ENCODE measurements around the gene SLC18A2.
"Not testable (repeated sequence)": the region's sequence is repeated elsewhere in the genome, so short reads cannot be mapped to it uniquely, and the experiment has no call there.

SLC18A2 gene

DNA sequence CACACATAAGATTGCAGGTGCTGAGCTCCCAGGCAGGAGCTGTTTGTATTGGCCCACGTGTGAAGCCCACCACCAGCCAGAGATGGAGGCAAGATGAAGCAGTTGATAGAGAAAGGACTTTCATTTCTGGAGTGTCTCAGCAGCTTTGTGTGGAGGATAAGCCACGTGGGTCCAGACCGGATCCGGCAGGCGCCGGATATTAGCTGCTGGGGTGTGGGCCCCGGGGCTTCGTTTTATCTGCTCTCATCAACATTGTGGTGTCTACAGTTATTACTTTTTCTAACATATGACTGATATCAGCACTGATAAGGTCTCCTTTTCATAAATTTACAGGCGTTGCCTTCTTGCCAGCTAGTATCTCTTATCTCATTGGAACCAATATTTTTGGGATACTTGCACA, 25.5 kb downstream of the SLC18A2 start:
- no peak for DNase-seq

DNA sequence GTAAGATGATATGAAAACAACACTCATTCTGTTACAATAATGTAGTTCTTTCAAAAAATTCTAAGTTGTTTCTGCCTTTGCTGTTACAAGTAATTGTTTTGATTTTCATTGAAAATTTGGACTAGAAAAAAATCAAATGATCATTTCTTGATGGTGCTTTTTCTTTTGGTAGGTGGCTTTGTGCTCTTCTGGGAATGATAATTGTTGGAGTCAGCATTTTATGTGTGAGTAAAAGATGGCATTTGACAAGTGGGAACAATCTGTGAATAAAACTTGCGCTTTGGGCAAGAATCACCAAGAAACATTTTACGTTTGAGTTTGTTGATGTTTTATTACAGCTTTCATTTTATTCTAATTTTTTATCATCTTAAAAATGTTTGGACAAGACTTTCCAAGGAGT, 25.9 kb downstream of the SLC18A2 start:
- DNase-seq, result no peak

DNA sequence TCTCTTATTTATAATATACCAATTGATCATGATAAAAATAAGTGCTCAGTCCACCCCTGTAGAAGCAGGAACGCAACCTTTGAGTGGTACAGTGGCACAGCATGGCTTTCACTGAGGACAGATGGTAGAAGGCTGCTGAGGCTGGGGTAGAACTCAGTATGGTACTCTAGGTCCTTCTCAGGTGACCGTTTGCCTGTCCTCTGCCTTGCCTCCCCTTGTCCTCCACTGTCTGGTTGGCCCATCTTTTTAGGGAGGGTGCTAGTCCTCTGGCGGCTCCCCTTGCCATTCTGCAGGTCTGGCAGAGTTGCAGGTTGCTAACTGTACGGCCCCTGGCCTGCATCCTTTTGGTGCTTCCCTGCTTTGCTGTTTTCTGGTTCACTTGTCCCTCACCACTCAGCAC, 27.3 kb downstream of the SLC18A2 start:
- DNase-seq, result no peak

DNA sequence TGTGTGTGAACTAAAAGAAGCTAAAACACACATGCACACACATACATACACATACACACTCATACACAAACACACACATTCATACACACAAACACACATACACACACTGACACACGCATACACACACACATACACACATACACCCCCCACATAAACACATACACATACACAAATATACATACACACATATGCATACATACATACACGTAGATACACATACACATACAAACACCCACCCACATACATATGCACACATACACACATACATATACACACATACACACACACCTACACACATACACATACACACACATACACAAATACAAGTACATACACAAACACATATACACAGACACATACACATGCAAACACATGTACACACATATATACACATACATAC, 28.0 kb downstream of the SLC18A2 start:
- DNase-seq, result no peak

DNA sequence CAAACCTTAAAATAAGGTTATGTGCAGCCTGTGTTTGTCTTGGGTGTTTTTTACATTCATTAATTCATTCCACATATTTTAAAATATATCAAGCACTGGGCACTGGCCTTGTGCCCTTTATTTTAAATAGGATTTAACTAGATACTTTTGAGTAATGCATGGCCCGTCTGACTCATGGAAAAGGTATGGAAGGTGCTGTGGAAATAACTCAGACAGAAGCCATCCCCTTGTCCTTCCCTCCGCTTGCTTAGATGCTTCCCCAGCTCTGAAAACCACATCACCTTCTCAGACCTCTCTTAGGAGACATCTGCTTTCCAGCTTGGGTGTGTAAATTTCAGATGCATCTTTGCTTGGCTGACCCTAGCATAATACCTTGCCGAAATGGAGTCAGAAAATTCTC, 30.5 kb downstream of the SLC18A2 start:
- DNase-seq, result no peak

DNA sequence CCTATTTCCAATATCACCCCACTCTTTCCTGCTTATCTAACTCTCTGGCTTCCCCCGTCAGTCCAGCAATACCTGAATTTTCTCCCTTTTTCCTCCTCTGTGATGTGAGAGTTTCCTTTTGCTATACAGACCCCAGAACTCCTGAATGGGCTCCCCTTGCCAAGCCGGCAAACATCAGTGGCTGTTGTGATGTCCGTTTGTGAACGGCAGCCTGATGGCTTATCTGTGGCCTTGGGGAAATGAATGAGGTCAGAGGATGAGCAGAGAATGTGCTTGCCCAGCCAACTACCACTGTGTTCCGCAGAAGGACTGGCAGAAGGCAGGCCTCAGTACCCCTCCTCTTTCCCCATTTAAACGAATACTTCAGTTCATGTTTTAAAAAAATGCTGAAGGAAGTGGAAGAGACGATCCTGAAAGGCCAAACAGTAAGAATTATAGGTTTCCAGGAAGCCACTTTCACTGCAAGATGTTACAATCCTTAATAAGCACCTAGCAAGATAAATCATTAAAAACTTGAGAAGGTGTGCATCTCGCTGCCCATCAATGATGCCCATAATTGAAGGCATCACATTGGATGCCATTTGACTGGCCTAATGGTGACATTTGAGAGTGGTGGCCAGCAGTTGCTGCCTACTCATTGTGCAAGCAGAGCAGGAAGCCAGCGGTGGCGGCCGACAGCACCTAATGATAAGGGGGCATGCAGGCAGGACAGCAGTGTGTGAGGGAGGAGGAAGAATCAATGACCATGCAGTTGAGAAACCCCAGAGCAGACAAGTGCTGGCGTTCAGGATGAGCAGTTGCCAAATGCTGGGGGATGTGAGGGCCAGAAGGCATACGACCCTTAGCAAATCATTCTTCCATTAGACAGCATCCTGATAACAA, 31.5 kb downstream of the SLC18A2 start:
- no peak for DNase-seq

DNA sequence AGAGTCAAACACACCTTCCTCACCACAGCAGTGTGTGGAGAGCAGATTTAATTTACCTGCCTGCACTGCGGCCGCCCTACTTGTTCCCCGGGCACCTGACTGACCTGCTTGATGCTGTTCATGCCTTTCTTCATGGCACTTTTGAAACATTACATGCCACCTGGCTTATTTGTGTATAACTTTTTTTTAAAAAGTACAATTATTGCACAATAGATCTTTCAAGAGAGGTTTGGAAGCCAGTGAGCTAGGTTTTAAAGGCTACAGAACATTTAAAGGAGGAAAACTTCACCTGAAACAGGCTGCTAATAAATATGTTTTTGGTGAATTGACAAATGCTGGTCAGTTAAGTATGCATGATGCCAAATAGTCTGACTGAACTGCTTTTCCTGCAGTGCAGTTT, 33.1 kb downstream of the SLC18A2 start:
- no peak for DNase-seq

DNA sequence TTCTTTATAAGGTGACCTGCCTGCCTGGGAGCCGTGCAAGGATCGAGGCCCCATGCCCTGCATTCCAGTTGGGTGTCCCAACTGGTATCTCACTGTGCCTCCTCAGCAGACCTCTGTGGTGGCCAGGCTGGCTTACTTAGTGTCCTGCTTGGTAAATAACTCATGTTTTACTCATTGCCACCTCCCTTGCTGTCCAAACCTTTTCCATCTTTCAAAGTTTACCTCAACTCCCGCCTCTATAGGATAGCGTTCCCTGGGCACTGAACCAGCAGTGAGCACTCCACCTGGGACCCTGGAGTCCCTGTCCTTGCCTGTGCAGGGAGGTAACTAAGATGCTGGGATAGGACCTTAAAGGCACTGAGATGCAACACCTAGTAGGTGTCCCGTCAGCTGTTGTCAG, 33.6 kb downstream of the SLC18A2 start:
- no peak for DNase-seq

DNA sequence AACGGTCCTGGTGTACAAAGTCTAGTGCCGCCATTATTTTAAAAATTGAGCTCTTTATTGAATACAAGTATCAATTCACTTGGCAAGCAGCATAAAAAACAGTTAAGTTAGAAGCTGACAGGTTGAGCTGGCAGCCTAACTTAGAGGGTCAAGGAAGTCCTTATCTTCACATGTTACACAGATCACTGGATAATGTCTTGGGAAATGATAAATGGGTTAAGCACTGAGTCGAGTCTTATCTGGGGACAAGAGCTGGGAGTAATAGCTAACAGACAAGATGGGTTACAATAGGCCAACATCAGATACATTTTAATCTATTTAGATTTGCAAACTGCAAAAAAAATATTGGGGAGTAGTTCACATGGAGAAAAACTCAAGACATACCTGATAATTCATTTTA, 34.2 kb downstream of the SLC18A2 start:
- DNase-seq, result no peak

DNA sequence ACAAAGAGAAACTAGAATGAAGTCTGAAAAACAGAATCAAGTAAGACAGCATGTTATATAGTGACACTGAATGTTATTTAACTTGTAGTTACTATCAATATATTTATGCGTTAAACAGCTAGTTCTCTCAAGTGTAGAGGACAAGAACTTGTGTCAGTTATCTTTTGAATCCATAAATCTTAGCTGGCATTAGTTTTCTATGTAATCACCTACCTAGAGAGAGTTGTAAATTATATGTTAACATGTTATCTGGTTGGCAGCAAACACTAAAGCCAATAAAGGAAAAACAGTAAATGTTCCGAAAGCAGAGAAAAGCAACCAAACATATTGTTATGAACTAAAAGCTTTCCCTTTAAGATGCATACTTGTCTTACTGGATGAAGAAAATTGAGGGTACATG, 36.8 kb downstream of the SLC18A2 start:
- no peak for DNase-seq

DNA sequence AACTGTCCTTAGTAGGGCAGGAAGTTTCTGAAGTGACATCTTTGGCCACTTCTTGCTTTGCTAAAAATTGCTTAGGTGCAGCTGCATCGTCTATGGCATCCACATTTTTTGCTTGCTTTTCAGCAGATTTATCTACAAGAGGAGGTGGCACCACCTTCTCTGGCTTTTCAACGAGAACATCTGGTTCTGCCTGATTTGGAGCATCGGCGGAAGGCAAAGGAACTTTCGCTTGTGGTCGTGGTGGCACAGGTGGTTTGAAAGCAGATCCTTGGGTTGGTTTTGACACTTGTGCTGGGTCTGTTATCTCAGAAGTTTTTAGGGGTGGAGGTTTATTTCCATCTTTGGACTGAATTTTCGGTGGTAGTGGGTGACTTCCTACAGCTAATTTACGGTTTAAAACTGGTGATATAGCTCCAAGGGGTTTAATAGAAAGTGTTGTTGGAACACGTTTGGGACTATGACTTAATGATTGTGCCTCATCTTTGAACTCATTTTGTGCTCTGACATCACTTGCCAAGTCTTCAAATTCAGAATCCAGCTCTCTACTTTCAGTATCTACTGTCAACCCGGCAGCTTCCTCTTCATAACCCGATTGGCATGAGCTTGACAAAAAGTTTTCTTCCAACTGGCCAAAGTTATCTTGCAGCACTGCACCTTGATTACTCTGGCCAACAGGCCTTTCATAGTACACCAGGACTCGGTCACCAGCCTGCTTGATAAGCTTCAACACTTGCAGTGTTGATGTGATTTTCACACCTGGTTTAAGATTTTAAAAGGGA, 44.0 kb downstream of the SLC18A2 start:
- no peak for DNase-seq

DNA sequence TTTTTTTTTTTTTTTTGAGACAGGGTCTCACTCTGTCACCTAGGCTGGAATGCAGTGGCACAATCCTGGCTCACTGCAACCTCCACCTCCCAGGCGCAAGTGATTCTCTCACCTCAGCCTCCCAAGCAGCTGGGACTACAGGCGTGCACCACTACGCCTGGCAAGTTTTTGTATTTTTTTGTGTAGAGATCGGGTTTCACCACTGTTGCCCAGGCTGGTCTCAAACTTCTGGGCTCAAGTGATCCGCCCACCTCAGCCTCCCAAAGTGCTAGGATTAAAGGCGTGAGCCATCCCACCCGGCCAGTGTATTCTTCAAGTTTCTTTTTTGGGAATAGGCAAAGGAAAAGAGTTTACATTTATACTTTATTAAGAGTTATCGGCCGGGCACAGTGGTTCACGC, 50.0 kb downstream of the SLC18A2 start:
- DNase-seq, result not testable (repeated sequence)

DNA sequence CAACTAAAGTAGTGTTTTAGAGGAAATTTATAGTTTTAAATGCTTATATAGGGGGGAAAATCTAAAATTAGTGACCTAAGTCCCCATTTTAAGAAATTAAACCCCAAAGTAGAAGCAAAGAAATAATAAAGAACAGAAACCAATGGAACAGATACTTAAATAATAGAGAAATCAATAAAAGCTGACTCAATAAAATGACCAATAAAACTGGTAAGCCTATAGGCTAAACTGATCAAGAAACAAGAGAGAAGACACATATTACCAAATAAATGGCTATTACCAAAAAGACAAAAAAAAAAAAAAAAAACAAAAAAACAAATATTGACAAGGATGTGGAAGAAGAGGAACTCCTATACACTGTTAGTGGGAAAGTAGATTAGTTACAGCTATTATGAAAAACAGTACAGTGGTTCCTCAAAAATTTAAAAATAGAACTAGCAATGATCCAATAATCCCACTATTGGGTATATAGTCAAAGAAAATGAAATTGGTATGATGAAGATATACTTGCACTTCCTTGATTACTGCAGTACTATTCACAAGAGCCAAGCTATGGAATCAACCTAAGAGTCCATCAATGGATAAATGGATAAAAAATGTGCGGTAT, 53.2 kb downstream of the SLC18A2 start:
- DNase-seq, result no peak

DNA sequence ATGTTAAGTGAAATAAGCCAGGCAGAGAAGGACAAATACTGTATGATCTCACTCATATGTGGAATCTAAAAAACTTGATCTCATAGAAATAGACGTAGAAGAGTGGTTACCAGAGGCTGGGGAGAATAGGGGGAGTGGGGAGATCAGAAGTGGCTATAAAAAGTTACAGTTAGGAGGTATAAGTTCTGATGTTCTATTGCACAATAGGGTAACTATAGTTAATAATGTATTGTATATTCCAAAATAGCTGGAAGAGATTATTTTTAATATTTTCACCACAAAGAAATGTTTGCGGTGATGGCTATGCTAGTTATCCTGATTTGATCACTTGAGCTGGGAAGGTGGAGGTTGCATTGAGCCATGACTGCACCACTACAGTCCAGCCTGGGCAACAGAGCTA, 53.8 kb downstream of the SLC18A2 start:
- DNase-seq, result no peak

DNA sequence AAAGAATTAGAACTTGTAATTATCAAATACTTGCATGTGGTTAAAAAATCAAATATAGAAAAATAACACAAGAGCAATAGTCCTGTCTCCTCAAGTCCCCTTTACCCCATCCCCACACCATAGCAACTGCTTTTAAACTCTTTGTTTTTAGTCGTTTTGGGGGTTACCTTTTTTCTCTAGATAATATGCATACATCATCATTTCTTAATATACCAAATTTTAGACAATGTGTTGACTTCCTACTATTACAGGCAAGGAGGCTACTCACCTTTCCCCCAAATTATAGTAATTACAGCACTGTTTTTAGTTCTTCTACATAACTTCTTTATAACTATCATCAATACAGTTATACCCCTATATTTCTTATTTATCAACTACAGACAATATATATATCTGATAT, 57.3 kb downstream of the SLC18A2 start:
- no peak for DNase-seq

DNA sequence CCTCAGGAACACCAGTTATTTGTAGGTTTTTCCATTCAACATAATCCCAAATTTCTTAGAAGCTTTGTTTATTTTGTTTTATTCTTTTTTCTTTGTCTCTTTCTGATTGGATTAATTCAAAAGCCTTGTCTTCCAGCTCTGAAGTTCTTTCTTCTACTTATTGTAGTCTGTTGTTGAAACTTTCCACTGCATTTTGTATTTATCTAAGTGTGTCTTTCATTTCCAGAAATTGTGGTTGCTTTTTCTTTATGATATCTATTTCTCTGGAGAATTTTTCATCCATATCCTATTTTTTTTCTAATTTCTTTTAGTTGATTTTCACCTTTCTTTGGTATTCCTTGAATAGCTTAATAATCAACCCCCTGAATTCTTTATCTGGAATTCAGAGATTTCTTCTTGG, 58.5 kb downstream of the SLC18A2 start:
- DNase-seq, result no peak

DNA sequence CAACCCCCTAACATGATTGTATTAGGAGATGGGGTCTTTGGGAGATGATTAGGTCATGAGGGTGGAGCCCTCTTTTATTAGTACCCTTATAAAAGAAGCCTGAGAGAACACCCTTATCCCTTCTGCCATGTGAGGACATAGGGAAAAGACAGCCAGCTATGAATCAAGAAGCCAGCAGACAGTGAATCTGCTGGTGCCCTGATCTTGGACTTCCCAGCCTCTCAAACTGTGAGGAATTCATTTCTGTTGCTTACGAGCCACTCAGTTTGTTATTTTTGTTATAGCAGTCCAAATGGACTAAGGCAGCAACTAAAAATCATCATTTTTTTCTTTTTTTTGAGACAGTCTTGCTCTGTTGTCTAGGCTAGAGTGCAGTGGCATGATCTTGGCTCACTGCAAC, 59.8 kb downstream of the SLC18A2 start:
- DNase-seq, result no peak

DNA sequence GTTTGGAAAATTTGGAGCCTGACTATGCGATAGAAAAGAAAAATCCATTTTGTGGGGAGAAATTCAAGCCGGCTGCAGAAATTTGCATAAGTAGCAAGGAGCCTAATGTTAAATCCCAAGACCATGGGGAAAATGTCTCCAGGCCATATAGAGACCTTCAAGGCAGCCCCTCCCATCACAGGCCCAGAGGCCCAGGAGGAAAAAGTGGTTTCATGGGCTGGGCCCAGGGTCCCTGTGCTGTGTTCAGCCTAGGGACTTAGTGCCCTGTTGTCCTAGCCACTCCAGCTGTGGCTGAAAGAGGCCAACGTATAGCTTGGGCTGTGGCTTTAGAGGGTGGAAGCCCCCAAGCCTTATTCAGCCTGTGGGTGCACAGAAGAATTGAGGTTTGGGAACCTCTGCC, 62.5 kb downstream of the SLC18A2 start:
- not testable (repeated sequence) for DNase-seq

DNA sequence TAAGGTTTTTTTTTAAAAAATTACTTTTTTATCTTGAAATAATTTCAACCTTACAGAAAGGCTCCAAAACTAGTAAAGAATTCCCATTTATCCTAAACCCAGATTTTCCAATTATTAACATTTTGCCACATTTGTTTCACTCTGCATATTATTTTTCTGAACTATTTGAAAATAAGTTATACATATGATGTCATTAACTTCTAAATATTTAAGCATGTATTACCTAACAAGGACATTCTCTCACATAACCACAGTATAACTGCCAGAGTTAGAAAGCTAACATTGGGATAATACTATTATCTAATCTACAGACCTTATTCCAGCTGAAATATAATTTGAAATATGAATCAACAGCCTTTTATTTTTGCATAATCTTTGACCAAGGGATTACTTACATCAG, 65.8 kb downstream of the SLC18A2 start:
- DNase-seq, result no peak

DNA sequence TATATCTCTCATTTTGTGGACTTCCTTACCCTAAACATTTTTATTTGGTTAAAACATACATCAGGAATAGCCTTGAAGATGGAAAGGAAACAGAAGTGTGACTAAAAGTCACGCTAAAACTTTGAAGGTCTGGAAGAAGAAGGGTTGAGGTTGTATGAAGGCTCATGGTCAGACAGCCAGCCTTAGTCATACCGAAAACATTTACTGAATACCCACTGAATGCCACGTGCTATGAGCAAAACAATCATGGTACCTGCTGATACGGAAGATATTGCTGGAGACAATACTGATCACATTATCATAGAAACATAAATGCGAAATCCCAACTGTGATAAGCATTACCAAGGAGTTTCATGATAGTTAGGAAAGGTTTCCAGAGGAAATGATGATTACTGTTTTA, 70.3 kb downstream of the SLC18A2 start:
- DNase-seq, result no peak

DNA sequence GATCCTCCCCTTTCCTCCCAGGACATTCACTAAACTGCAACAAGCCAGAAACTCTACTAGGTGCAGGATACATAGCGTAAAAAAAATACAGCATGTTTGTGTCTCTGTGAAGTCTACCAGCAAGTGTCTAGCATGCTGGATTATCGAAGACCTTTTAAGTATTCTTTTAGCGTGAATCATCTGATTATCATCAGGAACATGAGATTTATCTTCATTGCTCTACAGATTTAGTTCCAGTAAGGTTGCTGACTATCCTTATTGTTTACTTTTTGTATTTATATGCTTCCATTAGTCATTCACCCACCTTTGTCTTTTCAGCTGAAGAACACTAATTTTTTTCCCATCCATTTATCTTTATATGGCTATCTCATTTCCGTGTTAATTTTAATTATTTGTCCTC, 71.5 kb downstream of the SLC18A2 start:
- DNase-seq, result no peak

DNA sequence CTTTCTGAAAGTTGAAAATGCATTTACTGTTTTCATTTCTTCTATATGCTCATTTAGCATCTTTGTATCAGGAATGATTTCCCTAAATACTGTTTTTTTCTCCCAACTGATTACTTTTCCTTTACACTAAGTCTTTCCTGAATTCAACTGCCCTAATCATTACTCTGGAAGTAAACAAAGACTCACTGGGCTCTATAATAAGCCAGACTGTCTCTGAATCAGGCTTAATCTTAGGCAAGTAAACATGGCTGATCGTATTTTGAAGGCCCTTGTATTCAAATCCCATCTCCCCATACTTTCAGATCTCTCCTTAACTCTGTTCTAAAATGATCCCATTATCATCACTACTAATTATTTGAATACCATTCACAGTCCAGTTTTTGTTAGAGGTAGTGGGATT, 72.7 kb downstream of the SLC18A2 start:
- DNase-seq, result no peak

DNA sequence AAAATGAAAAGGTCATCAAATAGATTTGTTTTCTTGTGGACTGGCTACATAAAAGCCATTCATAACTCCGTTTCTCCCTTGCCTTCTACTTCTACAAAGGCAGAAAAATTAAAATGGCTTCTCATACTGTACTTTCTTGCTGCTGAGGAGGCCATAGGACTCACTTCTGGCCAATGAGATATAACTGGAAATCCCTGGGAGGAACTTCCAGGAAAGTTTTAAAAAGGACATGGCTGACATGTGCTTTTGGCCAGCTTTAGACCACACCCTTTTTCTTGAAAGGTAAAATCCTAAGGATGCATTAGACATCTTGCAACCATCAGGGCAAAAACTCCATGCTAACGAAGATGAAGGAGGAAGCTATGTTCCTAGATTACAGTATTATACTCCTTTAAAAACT, 75.8 kb downstream of the SLC18A2 start:
- DNase-seq, result no peak

DNA sequence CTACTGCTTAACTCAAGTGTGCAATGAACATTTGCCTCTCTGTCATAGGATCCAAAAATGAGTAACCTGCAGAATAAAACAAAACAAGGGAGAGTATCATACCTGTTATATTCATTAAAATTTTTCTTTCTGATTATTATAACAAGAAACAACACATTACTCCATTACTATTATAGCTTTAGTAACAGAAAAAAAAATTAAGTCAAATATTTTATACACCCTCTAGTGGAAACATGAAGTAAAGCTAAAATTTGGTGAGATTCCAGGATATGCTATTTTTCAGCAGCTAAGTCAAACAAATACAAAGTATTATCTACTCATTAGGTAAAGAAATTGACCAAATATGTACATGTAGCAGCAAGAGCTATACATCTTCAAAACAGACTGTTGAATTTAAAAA, 78.0 kb downstream of the SLC18A2 start:
- DNase-seq, result no peak
